Activated CD4-positive, CD25-positive, alpha-beta regulatory T cell treated with anti-CD3 and anti-CD28 coated beads, Interleukin-2, amount 50 U/mL, for 16 hours (primary cell): ENCODE results near the gene MEA1.

Experiments
- DNase-seq: peaks from one replicate; pipeline ENCODE4 v3.0.0-alpha.2; 2020; ENCODE audit warnings: low read depth, low spot score

Gene MEA1

GRCh38 chr6:42970871-42971612, 42.7 kb downstream of the MEA1 start:
- no peak for DNase-seq

DNA sequence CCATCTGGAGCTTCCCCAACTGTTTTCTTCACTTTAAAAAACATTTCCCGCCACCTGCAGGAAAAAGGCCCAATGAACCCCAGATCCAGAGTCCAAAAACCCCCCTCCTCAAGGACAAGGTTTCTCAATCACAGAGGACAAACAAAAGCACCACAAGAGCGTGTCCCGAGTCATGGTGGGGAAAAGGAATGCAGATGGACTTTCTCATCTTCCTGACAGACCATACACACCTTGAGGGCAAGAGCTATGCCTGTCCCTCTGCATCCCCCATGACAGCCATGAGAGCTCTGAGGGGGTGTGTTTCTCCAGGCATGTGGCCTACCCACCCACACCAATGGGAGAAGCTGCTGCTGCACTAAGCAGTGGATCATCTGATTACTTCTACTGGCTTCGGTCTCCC, 43.8 kb downstream of the MEA1 start:
- DNase-seq, result no peak

- no peak for DNase-seq
These were observed 44.3 kb downstream of the MEA1 start for GRCh38 chr6:42969431-42969830.

DNA sequence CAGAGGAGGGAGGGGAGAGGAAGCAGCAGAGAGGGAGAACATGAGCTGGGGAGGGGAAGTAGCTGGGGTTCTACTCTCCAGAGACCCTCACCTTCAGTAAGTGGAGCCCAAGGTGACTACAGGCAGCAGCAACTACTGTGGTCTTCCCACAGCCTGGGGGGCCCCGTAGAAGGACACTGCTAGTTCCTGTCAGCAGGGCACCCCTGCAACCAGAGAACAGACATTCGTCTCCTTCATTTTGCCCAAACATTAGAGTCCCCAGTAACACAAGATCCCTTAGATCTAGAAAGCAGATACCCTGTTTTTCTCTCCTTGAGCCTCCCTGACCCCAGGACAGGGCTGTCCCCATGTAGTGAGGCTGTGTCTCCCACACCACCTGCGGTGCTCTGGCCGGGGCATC, 45.0 kb downstream of the MEA1 start:
- no peak for DNase-seq

- DNase-seq, result no peak
These were observed 45.5 kb downstream of the MEA1 start for GRCh38 chr6:42968126-42968701.

DNA sequence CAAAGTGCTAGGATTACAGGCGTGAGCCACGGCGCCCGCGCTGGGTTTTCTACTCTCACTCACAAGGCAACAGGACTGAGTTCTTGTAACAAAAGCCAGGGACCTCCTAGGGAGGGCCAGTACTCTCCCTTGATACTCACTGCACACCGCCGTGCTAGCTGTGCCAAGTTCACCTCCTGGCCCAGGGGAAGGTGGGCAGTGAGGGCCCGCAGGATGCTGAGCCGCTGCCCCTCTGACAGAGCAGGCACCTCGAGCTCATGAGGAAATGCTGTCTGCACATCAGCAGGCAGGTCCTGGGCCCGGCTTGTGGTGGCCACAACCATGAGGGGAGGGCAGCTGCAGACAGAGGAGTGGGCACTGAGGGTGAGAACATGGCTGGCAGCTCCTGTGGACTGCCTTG, 46.5 kb downstream of the MEA1 start:
- DNase-seq, result no peak

DNA sequence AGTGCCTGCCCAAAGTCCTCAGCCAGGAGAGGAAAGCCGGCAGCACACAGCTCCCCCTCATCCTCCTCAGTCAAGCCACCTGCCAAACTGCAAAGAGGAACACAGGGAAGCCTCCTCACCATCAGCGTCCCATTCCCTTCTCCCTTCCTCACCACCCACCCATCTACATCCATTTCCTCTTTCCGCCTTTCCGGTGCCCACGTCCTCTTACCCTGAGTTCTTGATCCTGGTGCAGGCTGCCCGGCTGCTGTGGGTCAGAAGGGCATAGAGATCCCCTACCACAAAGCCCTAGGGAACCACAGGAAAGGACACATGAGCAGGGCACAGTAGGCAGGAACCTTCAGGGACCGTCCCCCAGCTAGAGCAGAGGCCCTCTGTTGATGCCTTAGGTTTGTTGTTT, 47.2 kb downstream of the MEA1 start:
- DNase-seq, result no peak

GRCh38 chr6:42963855-42964605, 49.7 kb downstream of the MEA1 start:
- DNase-seq, result no peak

DNA sequence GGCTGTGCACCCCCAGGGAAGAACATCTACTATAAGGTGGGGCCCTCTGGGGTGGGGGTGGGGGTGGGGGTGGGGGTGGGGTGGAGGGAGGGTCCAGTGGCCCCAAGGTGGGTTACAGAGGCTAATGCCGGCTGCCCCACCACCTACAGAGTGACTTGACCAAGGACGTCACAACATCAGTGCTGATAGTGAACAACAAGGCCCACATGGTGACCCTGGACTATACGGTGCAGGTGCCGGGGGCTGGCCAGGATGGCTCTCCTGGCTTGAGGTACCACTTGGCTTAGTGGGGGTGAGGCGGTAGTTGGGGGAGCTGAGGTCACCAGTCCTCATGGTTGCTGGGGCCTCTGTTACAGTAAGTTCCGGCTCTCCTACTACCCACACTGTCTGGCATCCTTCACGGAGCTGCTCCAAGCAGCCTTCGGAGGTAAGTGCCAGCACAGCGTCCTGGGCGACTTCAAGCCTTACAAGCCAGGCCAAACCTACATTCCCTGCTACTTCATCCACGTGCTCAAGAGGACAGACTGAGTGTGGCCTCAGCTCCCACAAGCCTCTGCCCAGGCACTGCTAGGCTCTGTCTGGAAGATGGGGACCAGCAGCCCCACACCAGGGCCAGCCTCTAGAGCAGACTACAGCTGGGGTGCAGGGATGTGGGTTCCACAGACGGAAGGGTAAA, 50.4 kb downstream of the MEA1 start:
- no peak for DNase-seq

- no peak for DNase-seq
These were observed 51.1 kb downstream of the MEA1 start for GRCh38 chr6:42962502-42963178.

DNA sequence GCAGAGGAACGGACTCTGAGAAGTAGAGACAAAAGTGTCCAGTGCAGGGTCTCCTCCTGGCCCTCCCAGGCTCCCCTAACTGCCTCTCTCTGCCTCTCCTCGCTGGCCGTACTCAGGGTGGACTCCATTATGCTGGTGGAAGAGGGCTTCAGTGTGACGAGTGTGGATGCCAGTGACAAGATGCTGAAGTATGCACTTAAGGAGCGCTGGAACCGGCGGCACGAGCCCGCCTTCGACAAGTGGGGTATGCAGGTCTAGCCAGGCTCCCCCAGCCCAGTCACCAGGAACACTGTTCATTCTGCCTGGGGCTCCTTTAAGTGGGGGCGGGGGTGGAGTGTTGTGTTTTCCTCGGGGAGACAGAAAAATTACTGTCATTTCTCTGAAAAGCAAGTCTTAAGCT, 51.6 kb downstream of the MEA1 start:
- no peak for DNase-seq
